GM21390 (cell line): ENCODE data around the gene ANKRD22.
"Not testable (repeated sequence)": the region's sequence is repeated elsewhere in the genome, so short reads cannot be mapped to it uniquely, and the experiment has no call there.

Source experiments
- ATAC-seq: cut with Tn5 transposase; IDR thresholded peaks from one replicate; pipeline ENCODE4 v1.9.1; 2021; ENCODE audit not compliant: unreplicated experiment

Gene ANKRD22

DNA sequence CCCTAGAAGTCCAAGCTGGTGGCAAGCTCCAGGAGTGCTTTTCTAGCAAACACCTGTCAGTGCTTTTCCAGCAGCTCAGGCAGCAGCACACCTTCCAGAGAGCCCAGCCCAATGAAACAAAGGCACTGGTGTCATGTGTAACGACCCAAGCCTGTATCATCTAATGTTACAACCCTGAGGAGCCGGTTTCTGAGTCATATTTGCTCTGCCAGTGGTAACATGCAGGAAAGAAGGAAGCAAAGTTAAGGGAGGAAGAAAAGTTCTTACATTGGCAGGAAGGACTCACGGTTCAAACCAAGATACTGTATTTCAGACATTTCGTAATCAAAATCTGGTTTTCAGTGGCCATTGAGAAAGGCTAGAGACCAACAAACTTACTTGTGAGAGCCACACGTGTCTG is at the start of gene ANKRD22:
TSS of gene ANKRD22 (minus strand) at position 139 of the 400 bp plus-strand sequence. CDS start 237 bp downstream, outside the sequence.
- no peak for ATAC-seq

DNA sequence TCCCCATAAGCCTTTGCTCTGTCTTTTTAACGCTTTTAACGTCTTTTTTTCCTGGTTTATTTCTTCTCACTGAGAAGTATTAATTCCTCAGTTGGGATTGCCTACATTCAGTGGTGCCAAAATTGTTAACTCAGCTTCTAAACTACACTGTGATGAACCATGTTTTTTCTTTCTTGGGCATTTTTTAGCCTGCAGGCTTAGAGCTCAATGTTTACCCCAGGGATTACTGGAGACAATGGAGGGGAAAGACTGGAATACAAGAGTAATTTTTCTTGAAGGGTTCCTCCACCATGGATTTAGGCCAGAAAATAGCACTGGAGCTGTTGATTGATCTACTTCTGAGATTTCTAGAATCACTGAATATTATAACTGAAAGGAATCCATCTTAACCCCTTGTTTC is 48.2 kb upstream of the ANKRD22 start:
- ATAC-seq = no peak

DNA sequence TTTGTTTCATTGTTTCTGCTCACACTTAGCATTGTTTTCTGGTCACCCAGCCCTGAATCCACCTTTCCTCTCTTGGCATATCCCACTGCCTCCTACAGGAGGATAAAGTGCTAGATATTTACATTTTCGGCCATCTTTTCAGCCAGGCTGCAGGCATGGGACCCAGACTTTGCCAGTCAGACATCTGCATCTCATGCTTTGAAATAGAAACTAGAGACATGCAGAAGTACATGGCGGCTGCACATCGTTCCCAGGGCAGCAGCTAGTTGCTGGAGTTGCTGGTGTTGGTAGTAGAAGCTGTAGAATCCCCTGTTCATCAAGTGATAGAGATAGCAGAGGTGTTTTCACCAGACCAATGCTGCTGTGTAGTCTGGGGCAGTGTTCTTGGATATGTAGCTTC is 47.1 kb upstream of the ANKRD22 start:
- no peak for ATAC-seq

DNA sequence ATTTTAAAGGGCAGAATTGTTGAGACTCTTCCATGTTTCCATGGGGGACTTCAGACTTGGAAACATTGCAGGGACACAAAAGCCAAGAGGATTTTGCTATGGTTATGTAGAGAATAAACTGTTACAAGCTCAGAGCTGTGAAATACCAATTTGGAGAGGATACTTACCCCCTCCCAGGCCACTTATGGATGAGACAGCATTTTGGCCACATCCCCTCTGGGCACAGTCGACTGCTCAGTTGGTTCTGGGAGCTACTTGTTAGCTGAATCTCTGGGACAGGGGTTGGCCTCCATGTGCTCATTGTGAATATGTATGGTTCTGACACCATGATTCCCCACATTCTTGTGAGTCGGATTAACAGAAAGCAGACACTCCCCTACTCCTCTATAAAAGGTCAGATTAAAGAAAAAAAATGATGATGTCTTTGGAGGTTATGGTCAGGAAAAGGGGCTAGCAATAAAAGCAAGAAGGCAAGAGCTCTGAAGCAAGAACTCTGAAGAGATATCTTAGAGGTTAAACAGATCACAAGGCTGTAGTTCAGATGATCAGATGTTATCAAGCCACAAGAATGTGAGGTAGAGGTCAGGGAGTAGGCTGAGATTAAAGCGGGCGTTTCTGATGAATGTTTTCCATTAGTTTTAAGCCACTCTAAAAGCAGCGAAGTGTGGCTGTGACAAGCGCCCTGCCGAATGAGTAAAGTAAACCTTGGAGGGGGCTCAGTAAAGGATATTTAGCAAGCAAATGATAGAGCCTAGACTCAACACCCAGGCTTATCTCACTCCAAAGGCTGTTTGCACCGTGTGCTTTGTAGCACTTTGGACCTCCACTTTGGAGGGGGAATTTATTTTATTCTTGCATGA is 45.6 kb upstream of the ANKRD22 start:
- no peak for ATAC-seq

DNA sequence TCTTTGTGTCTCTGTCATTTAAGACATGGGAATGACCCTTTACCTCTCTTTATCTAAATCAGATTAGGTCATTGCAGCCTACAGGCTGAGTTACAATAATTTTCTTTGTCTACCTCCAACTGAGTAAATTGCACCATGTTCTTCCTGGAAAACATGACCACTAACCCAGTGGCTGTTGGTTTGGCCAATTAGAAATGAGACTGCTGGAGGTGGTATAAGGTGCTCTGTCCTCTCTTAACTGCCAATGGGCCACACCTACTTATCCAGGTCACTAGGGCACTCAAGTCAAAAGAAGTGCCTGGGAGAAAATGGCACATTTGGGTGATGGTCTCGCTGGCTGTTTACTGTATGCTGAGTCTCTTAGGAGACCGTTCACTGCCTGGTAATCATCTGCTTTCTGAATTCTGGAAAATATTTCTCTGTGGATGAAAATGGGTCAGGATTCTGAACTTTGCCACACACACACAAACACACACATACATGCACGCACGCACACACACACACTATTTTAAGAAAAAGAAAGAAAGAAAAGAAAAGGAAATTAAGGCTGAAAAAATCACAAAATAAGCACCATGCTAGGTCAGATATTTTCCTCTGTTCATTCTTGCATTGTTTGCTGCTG is 44.8 kb upstream of the ANKRD22 start:
- ATAC-seq = no peak

DNA sequence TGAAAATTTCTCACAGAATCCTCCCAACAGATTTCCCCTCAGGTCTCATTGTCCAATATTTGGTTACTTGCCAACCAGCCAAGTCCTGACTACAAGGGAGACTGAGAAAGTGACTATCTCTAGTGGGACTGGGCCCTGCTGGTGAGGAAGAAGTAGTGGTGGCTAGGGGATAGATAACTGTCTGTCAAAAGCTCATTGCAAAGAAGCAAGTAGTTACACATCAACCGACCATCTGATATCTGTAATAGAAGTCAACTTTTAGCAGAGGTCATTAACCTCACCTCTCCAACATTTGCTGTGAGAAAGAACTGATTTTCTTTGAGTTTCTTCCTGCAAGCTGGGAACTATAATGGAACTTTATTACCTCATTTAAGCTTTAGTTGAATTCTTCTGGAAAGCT is 43.6 kb upstream of the ANKRD22 start:
- ATAC-seq = no peak

DNA sequence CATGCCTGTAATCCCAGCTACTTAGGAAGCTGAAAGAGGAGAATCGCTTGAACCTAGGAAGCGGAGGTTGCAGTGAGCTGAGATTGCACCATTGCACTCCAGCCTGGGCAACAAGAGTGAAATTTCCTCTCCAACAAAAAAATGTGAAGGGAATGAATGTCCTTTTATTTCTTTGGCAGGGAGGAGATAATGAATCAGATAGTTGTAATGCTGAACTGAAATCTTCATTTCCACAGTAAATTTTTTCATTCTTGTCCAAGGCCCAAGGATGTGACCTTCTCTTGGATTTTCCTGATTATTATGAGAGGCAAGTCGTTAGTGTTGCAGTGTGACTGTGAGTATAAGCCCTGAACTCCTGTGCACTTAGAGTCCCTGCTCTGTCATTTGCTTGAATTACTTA is 42.0 kb upstream of the ANKRD22 start:
- no peak for ATAC-seq

DNA sequence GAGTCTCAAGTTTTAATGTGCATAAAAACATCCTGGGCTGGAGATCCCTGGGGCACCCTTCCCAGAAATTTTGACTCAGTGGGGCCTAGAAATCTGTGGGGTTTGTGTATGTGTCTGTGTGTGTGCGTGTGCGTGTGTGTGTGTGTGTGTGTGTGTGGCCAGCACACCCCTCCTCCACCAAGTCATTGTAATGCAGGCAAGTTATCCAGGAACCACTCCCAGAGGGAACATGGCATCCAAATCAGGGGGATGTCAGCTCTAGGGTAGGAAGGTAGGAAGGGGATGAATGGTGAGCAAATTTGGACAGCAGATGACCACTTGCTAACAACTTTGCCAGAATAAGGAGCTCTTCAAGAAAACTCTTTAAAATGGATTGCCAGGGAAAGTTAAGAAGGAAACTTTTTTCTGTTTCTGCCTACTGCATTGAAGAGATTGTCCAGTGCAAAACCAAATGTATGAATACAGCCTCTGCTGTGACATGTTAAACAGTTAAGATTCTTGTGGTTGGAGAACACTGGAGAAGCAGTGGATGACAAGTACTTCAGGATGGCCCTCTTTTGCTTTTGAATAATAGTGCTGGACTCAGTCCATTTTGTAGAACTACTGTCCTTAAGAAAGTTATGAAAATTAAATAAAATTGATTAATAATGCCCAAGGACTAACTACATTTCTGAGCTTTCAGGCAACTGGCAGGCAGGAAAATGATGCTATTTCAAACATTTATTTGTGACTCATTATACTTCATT is 40.8 kb upstream of the ANKRD22 start:
- ATAC-seq = no peak

DNA sequence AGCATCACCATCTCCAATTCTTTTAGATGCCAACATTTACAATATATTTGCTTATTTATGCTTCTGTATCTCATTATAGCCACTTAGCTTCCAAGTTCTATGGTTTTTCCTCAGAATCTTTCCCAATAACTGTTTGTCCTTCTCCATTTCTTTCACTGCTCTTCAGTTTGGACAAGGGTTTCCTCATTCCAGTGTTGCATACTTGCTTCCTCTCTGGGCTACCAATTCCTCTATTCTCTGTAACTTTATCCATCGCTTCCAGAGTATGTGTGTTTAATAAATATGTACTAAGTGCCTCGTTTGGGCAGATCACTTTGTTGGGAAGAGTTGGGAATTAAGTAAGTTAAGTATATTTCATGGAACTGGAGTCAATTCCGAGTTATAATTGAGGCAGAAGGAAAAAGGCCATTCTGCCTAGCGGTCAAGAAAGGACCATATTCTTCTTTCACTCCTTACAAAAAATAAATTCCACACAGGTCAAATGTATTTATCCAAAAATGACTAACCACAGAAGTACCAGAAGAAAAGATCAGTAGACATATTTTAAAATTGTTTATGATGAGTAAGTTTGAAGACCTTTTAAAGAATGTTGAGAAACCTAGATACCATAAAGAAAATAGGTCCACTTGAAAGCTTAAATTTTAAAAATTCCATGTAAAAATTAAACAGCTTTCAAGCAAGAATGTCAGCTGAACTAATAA is 39.2 kb upstream of the ANKRD22 start:
- ATAC-seq = no peak

DNA sequence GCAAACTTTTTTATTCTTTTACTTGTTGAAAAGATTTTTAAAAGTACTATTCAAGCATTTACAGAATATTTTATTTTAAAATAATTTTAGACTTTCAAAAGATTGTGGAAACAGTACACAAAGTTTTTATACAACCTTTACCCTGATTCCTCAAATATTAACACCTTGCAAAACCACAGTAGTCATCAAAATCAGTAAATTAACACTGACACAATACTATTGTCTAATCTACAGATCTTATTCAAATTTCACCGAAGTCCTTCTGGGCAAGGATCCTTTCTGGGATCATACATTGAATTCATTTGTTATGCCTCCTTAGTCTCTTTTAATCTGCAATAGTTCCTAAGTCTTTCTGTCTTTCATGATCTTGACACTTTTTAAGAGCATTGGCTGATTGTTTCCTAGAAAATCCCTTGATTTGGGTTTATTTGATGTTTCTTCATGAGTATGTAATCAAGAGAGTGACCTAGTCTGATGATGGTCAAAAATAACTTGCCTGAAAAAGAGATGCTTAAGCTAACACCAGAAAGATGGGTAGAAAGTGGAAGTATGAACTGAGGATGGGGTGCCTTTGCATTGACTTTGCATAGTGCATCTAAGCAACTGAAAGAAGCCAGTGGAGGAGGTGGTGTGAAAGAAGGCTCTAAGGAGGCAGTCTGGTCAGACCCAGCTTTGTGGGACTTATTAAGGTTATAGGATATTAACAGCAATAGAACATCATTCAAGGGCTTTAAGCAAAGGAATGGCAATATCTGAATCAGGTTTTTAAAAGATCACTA is 38.1 kb upstream of the ANKRD22 start:
- ATAC-seq = peak; percentile 71

DNA sequence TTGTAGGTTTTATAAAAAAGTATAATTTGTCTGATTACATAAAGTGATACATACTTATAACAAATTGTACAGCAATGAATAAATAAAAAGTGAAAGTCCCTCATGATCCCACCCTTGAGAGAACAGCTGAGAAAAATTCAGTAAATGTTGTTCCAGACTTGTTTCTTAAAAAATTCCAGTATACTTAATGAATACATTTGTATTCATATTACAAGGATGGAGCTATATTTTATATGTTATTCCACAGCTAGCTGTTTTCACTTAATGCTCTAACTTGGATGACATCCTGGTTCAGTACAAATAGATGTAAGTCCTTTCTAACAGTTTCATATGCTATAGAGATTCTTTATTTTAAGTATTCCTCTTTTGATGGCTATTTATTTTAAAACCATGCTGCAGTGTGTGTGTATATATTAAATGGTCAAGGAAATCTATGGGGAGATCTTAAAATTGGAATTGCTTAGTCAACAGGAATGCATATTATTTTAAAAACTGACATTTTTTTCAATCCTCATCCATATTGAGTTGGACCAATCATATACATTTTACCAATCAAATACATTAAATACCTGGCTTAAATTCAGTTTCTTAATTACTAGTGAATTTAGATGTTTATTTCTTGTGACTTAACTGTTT is 37.3 kb upstream of the ANKRD22 start:
- ATAC-seq = no peak

DNA sequence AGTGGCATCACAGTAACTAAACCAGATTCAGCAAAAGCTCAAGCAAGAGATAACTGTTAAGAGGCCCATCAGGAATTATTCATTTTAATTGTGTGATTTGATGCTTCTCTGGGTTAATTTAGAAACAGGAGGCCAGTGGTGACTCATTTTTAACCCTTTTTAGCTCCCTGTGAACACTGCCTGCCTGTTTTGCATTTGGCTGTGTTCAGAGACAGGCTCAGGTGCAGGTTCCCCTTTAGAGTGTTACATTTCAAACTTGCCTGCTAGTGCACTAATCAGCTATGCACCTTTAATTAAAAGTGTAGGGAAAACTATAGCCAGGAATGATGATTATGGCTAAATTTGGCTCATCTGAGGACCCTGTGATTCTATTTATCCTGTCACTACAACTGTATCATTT is 34.9 kb upstream of the ANKRD22 start:
- ATAC-seq = peak; percentile 62

DNA sequence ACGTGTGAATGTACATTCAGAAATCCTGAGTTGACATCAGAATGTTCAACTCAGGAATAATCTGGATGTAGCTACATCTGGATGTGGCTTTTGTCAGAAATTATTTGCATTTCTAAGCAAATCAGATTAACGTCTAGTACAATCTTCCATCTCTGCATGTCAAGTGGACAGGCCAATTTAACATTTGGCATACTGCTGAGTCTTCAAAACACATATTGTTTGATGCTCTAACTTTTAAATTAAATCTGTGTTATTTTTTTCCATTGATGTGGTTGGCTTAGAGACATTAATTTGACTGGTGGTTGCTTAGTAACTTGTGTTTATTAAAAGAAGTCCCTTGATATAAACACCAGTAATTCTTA is 31.8 kb upstream of the ANKRD22 start:
- ATAC-seq = no peak

DNA sequence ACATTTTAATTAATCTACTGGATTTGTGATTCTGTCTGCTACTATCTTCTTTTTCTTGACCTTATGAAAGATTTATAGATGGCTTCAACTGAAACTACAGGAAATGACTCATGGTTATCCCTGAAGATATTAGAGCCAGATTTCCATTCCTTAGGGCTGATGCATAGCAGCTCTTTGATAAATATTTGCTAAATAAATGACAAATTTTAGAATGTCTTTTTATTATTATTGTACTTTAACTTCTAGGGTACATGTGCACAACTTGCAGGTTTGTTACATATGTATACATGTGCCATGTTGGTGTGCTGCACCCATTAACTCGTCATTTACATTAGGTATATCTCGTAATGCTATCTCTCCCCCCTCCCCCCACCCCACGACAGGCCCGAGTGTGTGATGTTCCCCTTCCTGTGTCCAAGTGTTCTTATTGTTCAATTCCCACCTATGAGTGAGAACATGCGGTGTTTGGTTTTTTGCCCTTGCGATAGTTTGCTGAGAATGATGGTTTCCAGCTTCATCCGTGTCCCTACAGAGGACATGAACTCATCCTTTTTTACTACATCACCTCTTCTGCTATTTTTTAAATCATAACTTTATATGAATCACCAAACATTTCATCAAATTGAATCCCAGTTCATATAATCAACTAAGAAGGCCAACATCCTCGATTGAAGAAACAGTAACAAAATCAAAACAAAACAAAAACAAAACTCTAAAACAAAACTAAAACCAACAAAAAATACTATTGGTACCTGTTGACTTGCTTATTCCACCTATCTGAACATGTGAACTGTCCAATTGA is 31.2 kb upstream of the ANKRD22 start:
- not testable (repeated sequence) for ATAC-seq

DNA sequence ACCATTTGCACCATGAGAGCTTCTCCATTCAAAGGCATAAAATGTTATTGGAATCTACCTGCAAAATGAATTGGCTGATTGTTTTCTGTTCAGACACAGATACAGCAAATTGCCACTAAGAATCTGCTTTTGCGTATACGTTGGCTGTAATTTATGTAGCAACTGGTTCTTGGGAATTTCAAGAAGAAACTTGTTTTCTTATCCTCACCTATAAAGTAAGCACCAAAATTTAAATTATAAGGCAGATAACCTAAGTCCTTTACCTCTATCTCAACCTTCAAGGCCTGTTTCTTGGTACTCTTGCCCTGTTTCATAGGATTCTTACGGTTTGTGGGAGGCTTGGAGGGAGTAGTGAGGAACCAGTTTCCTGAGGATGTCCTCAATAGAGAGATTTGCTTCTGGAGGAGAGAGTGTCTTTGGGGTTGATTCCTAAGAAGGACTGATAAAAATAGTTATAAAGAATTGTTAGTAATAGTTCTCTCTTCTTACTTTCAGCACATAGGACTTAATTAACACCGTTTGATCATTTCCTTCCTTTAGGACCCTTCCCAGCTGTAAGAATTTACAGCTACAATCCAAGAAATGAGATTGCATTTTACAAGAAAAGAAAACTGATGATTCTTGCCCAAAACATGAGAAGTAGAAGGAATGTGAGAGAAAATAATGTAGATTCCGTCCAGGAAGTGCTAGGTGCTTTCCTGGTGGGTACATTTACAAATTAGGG is 30.4 kb upstream of the ANKRD22 start:
- no peak for ATAC-seq

DNA sequence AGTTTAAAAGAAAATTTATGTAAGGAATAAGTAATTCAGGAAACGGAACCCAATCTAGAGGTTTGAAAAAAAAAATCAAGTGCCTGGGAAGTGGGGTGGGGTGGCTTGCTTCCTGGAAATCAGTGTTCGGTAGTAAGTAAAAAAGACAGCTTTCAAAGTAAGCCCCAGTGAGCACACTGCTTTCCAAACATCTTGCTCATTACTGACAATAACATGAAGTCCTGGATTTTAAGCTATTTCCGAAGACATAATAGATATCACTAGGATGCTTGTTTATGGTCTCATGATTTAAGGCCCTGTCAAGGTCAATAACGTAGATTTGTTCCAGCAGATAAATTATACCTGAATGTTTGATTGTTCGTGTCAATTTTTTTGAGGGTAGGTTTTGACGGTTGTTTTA is 29.7 kb upstream of the ANKRD22 start:
- no peak for ATAC-seq

DNA sequence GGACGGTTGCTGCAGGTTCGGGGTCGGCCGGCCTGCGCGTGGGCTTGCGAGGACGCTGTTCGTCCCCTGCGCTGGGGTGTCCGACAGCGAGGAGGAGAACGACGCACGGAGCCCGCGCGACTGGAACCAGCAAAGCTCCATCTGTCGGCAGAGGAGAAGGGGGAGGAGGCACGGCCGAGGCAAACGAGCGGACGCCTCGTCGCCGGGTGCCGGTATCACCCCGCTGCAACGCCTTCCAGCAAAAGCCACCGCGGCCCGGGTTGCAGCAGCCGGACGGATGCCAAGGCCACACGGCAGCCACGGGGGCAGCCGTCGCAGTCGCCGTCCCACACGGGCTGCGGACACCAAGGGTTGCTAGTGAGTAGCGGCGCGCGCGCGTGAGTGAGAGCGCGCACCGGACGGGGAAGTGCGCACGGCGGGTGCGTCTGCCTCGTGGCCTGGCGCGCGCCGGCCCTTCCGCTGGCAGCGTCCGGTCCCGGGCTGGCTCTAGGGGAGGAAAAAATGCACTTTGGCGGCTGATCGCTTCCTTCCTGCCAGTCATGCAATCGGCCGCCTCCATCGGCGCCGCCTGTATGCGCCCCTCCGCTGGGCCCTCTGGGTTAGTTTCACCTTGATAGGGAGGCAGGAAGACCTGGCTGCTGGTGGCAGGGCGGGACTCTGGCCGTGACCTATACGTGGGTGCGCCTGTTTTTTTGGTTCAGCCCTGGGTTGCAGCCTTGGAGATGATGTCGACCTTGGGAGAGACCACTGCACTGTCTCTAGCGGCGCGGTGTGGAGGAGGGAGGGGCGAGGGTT is 28.8 kb upstream of the ANKRD22 start:
- peak; percentile 70 for ATAC-seq
